Dedifferentiated amniotic fluid mesenchymal stem cell (primary cell): ENCODE data around the gene KLHL18.
"Not testable (repeated sequence)": the region's sequence is repeated elsewhere in the genome, so short reads cannot be mapped to it uniquely, and the experiment has no call there.

Experiments
- DNase-seq: peaks from one replicate; pipeline ENCODE4 v3.0.0-alpha.2; 2016; ENCODE audit errors: extremely low spot score

The KLHL18 gene

DNA sequence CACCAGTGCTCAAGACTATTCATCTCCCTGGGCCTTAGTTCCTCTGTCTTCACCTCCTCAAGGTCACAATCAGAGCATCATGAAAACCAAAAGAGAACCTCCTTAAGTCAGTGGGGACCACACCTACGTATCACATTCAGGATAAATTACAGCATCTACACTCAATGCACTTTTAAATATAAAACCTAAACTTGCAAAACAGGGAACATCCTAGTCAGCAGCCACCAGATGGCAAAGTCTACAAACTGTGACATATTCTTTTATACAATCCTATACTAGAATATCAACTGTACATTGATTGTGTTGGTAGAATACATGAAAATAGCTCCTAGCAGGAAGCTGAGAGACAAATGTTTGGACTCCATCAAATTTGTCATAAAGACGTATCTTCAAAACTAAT, 8.1 kb upstream of the KLHL18 start:
- no peak for DNase-seq

DNA sequence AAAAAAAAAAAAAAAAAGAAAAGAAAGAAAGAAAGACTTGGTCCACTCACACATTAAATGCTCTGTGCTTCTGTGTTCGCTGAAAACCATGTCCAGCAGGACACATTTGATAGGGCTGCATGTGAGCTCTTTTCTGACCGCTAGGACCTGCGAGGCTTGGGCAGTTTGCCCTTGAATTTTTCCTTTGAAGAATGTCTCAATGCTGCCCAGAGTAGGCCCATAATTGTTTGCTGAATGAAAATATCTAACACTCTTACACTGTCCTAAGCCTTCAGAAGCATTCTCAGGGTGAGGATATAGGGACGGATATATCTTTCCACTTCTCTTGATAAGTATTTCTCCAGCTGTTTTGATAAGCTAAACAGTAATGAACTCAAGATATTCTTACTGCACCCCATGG, 6.2 kb upstream of the KLHL18 start:
- DNase-seq: no peak

DNA sequence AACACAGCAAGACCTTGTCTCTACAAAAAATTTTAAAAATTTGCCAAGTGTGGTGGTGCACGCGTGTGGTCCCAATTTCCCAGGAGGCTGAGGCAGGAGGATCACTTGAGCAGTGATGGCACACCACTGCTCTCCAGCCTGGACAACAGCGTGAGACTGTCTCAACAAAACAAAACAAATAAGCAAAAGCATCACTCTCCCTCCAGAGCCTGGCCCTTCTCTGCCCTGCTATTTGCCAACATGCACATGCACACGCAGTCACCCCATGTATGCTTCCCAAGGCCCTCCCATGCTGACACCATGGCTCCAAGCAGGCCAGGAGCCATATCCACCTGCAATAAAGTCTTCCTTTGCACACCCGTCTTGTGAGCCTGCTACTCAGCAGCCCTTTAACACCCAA, 2.2 kb upstream of the KLHL18 start:
- DNase-seq: no peak

DNA sequence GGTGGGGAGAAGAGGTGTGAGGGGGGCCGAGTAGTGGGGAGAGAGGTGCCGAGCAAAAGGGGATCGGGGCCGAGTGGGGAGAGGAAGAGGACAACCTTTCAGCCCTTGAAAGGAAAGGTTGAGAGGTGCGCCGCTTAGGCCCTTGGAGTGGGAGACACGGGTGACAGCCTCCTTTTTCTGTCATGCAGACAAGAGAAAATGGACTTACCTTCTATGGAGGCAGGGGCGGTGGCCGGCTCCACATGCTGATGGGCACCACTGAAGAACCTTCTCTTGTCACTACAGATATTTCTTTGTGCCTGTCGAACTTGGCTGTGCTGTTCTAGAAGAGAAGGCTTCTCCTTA, 421 bp downstream of the KLHL18 start:
- DNase-seq: peak; percentile 15

DNA sequence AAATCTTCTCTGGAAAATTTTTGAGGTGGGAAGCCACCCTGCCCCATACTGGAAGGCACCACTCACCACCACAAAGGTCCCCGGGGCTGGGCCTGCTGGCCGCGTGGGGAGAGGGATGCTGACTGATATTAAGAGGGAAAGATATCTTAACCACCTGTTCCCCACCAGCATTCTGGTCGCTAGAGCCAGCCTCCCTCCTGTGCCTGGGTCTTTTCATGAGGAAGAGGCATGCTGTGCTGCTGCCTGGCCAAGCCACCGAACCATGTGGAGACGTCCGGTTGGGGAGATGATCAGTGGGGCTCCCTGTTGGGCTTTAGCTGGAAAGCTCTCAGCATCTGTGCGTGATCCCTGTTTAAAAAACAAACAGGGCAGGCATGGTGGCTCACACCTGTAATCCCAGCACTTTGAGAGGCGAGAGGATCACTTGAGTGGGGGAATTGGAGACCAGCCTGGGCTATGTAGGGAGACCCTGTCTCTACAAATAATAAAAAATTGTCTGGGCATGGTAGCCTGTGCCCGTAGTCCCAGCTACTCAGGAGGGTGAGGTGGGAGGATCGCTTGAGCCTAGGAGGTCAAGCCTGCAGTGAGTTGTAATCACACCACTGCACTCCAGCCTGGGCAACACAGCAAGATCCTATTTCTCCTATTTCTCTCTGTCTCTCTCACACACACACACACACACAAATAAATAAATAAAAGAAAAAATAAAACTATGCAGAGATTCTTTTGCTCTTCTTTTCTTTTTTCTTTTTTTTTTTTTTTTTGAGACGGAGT, 1.0 kb downstream of the KLHL18 start:
- DNase-seq: no peak

DNA sequence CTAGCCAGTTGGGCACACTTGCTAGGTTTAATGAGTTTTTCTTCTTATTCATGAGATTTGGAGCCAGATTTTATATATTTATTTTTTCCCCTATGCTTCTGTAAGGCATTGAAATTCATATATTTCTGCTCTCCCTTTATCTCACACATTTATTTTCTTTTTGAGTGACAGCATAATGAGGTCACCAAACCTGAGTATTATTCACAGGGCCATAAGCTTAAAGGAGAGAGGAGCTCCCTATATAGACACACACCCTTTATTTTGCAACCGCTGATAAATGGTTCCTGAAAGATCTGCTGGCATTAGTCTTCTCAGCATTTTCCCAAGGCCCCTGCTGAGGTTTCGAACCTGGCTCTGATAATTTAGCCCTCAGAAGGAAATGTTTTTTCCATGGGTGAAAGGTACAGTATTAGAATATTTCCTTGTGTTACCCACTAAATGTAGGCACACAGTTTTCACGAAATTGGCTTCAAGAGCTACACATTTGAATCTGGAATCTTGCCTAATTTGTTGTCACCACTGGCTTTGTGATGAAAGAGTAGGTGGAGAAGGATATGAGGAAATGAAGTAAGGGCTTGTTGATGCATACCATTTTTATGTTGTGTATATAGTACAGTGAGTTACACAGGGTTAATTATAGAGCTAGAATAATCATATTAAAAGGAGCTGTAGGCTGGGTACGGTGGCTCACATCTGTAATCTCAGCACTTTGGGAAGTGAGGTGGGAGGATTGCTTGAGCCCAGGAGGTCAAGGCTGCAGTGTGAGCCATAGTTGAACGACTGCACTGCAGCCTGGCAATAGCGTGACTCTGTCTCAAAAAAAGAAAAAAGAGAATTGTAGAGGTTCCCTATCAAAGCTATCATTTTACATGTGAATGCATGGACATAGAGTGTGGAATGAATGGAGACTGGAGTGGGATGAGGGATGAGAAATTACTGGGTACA, 6.5 kb downstream of the KLHL18 start:
- no peak for DNase-seq

DNA sequence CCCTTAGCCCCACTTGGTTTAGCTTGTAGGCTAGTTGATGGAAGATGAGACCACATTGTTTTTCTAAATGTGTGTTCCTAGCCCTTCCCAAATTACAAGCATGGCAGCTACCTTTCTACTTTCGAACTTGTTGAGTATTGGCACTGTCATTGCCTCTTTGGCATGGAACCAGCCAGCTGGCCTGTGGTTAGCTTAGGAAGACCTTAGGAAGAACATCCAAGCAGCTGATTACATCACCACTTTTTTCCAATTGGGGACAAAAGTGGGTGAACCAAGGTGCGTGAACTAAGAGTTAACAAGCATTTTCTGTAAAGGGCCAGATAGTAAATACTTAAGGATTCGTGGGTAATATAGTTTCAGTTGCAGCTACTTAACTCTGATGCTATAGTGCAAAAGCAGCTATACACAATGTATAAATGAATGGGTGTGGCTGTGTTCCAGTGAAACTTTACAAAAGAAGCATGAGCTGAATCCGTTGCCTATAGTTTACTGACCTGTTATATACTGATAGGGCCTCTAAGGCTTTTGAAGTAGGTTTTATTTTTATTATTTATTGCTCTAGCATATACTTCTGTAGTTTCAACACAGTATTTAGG, 8.5 kb downstream of the KLHL18 start:
- DNase-seq: no peak

DNA sequence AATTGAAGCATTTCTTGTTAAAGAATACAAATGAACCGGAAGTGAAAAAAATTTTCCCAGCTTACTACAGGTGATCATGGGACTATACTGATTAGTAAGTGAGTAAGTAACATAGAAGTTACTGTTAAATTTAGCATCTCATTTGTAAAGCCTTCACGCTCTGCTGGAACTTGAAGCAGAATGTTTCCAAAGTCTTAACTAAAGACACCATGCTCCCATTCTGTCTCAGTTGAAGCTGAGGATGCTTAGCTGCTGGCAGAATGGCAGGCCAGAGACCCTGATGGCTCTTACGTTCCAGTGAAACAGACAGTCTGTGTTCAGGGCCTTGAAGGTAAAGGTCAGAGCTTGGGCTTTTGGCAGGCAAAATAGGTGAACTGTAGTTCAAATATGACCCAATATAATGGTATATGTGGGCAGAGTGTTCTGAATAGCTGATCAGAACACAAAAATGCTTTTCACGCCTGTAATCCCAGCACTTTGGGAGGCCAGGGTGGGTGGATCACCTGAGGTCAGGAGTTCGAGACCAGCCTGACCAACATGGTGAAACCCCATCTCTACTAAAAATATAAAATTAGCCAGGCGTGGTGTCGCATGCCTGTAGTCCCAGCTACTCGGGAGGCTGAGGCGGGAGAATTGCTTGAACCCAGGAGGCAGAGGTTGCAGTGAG, 9.1 kb downstream of the KLHL18 start:
- not testable (repeated sequence) for DNase-seq

DNA sequence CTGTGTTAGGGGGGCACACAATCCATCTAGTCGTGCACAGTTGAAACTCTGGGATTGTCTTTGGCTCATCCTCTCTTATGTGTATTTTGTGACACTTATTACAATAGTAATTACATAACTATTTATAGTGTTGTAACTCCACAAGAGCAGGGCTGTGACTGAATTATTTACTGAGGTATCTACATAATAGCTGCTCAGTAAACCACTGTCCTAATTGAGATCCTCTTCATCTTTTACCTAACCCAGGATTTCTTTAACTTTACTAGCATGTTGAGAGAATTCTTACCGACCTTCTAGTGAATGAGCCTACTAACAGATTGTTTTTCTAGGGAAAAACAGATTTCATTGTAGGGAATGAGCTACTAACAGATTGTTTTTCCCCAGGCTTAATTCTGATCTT, 11.1 kb downstream of the KLHL18 start:
- no peak for DNase-seq

DNA sequence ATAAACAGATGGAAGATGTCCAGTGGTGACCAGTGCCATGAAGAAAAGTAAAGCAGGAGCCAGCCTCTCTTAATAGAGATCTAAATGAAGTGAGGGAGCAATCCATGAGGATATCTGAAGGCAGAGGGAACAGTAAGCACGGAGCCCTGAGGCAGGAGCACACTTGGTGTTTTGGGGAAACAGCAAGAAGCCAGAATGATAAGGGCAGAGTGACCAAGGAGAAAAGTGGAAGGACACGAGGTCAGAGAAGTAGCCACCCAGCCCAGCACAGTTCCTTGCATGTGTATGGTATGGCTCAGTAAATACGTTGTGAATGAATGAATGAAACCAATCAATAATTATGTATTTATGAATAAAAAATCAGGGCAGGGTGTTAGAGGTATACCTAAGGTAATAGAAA, 11.6 kb downstream of the KLHL18 start:
- DNase-seq: no peak

DNA sequence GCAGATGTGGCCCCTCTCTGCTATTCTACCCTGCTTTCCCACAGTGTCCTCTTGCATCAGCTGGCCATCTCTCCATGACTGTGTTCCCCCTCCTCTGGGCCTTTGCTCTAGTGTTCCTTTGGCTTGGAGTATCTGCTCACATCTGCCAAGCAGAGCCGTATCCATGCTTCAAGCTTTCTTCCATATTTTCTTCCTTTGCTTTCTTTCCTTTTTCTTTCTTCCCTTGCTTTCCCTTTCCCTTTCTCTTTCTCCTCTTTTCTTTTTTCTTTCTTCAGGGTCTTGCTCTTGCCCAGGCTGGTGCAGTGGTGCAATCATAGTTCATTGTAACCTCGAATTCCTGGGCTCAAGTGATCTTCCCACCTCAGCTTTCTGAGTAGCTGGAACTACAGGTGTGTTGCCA, 12.6 kb downstream of the KLHL18 start:
- no peak for DNase-seq

DNA sequence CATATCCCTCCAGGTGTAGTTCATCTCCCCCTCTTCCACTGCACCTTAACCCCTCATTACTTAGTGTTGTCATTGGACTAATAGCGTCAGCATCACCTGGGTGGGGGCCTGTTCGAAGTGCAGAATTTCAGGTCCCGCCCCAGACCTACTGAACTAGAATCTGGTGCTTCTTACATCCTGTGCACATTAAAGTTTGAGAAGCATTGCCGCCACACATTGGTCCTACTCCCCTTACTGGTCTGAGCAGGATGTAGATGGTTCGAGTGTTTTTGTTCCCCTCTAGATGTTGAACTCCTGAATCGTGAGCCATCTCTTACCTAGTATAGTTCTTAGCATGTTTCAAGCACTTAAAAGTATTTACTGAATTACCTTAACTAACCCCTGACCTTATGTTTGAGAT, 13.2 kb downstream of the KLHL18 start:
- no peak for DNase-seq

DNA sequence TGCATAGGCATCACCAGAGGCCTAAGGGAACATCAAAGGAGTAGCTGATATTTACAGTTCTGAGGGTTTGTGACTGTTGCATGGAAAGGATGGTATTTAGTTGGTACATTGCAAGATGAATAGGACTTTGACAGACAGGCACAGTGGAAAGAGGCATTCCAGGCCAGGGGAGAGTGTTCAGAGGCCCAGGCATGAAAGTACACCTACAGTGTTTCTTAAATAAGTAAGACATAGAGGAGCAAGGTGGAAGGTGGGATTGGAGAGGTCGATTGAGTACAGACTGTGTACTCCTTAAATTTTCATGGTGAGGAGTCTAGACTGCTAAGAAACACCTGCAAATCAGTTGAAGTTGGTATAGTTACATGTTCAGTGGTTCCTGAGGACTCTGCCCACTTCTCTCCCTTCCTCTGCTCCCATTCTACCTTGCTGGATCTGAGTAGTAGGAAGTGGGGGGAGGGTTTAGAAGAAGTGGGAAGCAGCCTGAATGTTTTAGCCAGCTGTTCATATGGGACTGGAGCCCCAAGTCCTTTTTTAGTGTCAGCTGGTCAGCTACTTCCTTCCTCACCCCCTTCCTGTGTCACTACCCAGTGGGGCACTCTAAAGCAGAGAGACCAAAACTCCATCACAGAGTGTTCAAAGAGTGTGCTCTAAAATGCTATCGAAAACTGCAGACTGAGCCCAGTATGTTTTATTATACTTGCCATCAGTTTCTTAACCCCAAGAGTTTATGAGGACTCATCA, 14.0 kb downstream of the KLHL18 start:
- DNase-seq: no peak

DNA sequence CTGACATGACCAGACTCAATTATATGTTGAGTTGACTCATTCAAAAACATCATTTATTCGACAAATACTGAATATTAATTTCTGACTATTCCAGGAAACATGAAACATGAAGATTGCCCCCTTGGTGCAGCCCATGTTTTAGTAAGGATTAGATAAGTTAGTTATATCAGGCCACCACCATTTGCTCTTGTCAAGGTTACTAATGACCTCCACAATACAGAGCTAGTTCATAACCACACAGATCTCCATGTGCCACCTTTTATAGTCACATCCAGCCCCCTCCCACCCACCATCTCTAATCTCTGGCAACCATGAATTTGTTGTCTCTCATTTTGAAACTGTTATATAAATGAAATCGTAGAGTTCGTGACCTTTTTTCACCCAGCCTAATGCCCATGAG, 15.7 kb downstream of the KLHL18 start:
- DNase-seq: no peak

DNA sequence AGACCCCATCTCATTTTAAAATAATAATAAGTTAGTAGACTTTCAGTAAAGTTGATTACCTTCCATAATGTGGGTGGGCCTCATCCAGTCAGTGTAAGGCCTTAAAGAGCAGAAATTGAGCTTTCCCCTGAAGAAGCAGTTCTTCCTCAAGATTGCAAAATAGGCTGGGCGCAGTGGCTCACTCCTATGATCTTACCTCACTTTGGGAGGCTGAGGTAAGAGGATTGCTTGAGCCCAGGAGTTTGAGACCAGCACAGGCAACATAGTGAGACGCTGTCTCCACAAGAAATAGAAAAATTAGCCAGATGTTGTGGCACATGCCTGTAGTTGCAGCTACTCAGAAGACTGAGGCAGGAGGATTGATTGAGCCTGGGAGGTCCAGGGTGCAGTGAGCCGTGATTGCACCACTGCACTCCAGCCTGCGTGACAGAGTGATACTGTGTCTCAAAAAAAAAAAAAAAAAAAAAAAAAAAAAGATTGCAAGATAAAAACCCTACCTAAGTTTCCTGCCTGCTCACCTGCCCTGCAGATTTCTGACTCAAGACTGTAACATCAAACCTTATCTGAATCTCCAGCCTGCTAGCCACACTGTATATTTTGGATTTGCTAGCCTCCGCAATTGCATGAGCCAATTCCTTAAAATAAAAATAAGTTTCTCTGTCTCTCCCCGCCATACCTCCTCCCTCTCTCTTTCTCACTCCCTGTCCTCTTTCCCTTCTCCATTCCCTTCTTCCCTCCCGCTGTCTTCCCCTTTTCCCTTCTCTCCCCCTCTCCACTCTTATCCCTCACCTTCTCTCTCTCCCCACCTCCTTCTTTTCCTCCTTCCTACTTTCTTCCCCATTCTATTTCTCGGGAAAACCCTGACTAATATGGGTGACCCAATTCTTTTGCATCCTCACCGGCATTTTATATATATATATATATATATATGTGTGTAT, 16.9 kb downstream of the KLHL18 start:
- DNase-seq: no peak

DNA sequence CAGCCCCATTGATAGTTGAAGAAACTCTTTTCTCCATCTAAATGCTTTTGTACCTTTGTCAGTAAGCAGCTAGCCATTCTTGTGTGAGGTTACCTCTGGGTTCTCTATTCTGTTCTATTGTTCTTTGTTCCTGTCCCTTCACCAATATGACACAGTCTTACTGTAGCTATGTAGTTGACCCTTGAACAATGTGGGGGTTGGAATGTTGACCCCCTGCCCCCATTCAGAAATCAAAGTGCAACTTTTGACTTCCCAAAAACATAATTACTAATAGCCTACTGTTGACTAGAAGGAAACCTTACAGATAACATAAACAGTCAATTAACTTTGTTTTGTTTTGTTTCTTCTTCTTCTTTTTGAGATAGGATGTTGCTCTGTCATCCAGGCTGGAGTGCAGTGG, 18.7 kb downstream of the KLHL18 start:
- DNase-seq: no peak

DNA sequence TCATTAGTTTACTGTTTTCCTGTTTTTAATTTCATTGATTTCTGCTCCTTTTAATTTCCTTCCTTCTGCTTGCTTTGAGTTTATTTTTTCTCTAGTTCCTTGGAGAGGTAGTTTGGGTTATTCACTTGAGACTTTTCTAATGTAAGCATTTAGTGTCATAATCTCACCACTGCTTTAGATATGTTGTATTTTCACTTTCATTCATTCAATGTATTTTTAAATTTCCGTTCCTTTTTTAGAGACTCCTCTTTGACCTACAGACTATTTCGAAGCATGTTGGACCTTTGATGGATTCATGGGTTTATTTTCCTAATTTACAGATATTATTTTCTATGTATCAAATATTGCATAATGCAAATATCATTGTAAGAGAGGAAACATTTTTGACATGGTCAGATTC, 23.3 kb downstream of the KLHL18 start:
- no peak for DNase-seq

DNA sequence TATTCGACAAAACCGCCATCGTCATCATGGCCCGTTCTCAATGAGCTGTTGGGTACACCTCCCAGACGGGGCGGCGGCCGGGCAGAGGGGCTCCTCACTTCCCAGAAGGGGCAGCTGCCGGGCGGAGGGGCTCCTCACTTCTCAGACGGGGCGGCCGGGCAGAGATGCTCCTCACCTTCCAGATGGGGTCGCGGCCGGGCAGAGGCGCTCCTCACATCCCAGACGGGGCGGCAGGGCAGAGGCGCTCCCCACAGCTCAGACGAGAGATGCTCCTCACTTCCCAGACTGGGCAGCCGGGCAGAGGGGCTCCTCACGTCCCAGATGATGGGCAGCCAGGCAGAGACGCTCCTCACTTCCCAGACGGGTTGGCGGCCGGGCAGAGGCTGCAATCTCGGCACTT, 26.5 kb downstream of the KLHL18 start:
- DNase-seq: not testable (repeated sequence)

DNA sequence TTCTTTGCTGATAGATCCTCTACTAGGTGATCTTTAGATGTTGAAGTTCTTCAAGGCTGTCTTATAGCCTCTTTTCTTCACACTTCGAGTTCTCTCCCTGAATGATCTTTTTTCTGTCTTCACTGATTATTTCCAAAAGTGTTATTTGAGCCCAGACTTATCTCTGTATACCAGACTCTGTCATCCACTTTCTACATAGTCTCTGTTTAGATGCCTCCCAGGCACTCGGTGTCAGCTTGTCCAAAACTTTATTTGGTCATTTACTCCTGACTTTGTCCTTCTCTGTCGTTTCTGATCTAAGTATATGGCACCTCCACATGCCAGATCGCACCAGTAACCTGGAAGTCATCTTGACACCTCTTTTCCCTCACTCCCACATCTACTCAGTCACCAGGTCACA, 27.6 kb downstream of the KLHL18 start:
- no peak for DNase-seq

DNA sequence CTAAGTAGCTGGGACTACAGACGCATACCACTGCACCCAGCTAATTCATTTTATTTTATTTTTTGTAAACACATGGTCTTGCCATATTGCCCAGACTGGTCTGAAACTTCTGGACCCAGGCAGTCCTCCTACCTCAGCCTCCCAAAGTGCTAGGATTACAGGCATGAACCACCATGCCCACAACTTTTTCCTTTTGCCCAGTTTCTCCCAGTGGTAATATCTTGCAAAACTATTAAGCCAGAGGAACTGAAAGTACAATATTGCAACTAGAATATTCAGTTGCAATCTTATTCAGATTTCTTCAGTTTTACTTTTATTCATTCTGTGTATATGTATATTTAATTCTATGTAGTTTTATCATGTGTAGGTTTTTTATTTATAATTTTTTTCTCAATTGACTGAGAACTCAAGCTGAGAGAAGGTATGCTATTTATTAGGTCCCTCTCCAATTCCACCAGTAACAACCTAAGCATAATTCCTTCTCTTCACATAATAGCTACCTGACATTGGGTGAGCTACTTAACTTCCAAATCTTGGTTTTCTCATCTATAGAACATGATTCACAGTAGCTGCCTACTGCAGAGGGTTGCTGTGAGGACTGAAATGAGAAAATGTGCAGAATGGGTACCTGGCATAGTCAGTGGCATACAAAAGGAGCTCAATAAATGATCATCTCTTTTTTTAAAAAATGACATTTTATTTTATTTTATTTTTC, 30.8 kb downstream of the KLHL18 start:
- DNase-seq: no peak
